Middle frontal gyrus (tissue), 1 donor: Measurements from ENCODE around the gene ADARB2.
A peak's percentile ranks its signal among the peaks of the same experiment; 100 is the strongest.
"Not testable (repeated sequence)": the region's sequence is repeated elsewhere in the genome, so short reads cannot be mapped to it uniquely, and the experiment has no call there.

Experiments
- DNase-seq: peaks from one replicate; pipeline ENCODE4 v3.0.0-alpha.2; 2015; ENCODE audit warnings: low spot score; ENCODE audit errors: extremely low spot score

The ADARB2 gene

GRCh38 chr10:1737222-1738061 lies at the start of gene ADARB2:
Gene ADARB2 (minus strand): TSS chr10:1737525.
- DNase-seq: peak; percentile 54

DNA sequence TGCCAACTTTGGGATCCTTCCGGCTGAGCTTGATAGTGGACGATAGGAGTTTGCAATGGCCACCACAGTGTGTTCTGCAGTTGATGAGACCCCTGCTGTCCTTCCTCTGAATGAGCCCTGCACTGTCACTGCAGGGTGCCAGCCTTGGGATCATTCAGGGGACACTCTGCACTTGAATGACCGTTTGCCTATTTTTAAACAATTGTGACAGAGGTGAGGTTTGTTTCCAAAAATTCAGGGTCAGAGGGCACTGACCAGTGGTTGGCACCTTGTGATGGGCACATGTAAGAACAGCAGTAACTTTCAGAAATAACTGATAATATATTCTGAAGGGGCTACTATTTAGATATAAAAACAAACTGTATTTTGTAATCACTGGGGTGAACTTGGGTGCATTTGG lies 48.5 kb upstream of the ADARB2 start:
- no peak for DNase-seq

- DNase-seq: no peak
These were observed 45.5 kb upstream of the ADARB2 start for GRCh38 chr10:1782841-1783240.

DNA sequence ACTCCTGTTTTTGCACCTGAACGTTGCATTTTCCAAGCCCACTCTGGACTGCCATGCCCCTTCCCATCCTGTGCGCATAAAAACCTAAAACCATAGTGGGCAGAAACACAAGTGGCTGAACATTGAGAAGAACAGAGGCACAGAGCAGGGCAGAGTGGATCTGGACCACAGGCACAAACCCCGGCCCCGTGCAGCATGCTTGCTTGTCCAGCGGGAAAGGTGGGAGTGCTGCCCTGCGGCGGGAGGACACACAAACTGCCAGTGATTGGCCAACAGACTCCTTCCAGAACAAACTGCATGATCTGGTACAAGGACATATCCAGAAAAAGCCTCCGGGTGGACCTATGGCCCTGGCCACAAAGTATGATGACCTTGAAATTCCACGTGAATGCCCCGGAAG lies 42.5 kb upstream of the ADARB2 start:
- no peak for DNase-seq

GRCh38 chr10:1778375-1778969 lies 41.1 kb upstream of the ADARB2 start:
- DNase-seq: no peak

DNA sequence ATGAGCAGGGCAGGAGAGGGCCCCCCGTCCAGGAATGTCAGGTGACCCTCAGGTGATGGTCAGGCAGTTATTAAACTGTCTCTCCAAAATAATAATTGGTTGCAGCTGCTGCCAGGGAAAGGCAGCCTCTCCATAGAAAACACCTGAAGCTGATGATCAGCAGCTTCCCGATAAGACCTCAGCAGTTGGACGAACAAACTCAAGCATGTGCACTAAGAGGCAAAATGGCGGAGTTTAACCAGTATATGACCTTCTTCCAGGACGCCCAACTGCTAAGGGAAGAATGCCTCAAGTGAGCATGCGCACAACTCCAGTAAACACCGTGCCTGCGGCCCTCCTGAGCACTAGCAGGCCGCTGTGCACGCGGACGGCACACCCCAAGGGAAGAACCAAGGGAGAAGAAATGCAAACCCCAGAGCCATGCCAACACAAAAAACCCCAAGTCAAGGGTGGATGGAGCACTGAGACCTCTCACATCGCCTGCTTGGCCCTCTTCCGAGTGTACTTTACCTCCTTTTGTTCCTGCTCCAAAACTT lies 38.9 kb upstream of the ADARB2 start:
- DNase-seq: no peak

GRCh38 chr10:1774796-1775195 lies 37.5 kb upstream of the ADARB2 start:
- no peak for DNase-seq

GRCh38 chr10:1773204-1773603 lies 35.9 kb upstream of the ADARB2 start:
- DNase-seq: not testable (repeated sequence)

DNA sequence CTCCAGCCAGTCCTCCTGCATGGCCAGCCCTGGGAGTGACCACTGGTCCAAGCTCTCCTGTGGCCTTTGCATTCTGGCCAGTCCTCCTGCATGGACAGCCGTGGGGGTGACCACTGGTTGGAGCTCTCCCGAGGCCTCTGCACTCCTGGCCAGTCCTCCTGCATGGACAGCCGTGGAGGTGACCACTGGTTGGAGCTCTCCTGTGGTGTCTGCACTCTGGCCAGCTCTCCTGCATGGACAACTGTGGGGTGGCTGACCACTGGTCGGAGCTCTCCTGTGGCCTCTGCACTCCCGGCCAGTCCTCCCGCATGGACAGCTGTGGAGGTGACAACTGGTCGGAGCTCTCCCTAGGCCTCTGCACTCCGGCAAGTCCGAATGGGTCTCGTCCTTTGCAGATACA lies 28.7 kb upstream of the ADARB2 start:
- DNase-seq: no peak

DNA sequence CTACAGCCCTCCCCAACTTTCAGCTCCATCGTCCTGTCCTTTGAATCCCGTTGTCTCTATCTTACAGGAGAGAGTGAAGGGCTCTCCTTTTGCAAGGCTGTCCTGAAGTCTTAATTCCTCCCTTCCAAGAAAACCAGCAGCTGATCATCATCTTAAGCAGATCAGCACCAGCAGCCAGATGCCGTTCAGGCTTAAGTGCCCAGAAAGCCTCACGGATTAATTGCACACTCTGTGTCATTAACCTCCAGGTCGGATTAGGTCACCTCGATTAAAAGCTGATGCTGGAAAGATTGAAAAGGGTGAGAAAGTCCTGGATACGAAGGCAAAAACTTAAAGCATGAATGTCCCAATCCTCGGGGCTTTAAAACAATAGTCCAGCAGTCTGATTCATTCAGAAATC lies 24.8 kb upstream of the ADARB2 start:
- DNase-seq: no peak

DNA sequence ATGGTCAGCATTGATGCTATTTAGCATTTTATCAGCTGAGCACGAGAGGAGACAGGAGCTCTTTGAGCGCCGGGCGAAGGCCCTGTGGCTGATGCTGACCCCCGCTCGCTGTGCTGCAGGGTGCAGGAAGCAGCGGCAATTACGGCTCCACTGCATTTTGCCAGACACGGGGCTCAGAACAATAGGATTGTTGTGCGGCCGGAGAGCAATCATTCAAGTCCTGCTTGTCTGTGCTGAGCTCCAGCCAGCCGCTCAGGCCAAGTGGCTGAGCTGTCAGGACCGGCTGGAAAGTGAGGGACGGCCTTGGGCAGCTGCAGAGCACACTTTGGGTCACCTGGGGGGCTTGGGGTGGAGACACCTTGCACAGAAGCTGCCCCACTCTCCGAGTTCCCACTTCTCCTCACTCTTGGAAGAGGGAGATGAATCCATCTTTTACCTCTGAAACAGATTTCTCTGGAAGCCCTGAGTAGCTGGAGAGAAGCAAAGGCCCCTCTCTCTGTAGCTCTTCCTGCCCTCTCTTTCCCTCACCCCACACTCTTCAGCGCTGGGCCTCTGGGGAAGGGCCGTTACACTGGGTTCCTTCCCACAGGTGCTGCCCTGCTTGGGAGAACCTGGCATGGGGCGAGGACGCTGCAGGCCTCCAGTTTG lies 17.3 kb upstream of the ADARB2 start:
- no peak for DNase-seq

GRCh38 chr10:1752153-1752552 lies 14.8 kb upstream of the ADARB2 start:
- DNase-seq: no peak

DNA sequence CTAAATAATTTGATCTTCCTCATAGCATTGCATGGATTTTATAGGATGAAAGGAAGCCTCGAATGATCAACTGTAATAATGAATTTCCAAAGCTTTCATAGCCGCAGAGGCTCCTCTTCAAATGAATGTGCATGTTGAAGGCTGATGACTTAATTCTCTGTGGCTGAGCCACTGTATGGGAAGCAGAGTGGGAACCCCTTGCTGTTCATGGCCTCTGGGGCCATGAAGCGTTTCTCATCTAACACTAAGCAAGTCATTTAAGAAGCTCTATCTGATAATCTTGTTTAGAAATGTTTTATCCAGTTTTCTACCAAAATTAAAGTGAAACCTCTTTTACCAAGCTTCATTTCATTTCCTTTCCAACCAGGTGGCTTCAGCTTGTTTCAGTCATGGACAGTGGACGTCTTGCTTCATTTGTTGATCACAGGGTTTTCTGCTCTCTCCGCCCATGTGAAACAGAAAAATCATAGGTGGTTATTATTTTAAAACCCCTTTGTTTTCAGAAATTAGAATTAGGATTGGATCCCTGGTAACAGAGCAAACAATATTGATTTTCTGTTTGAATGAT lies 10.3 kb upstream of the ADARB2 start:
- DNase-seq: no peak

DNA sequence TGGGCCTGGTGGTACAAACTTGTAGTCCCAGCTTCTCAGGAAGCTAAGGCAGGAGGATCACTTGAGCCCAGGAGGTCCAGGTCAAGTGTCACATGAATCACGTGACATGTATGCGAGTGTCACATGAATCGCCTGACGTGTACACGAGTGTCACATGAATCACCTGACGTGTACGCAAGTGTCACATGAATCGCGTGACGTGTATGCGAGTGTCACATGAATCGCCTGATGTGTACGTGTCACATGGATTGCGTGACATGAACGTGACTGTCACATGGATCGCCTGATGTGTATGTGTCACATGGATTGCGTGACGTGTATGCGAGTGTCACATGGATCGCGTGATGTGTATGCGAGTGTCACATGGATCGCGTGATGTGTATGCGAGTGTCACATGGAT lies 9.5 kb upstream of the ADARB2 start:
- no peak for DNase-seq

GRCh38 chr10:1745780-1746456 lies 8.6 kb upstream of the ADARB2 start:
- no peak for DNase-seq

- no peak for DNase-seq
These were observed 7.2 kb upstream of the ADARB2 start for GRCh38 chr10:1744524-1744923.

GRCh38 chr10:1743141-1743540 lies 5.8 kb upstream of the ADARB2 start:
- no peak for DNase-seq

DNA sequence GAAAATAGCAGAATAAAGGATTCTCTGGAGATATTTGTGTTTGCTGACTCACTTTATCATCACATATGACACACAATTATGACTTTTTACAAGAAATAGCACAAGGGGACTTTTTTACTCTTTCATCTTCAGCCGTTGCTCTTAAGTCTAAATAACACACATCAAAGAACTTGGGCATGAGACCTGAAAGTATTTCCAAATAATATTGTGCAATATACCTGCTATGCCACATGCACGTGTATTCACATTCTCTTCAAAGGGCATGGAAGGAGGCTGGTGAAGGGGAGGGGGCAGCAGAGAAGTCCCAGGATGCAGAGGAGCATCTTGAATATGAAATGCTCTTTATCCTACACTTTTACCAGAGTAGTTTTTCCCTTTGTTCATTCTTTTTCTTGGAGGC lies 4.1 kb upstream of the ADARB2 start:
- no peak for DNase-seq

DNA sequence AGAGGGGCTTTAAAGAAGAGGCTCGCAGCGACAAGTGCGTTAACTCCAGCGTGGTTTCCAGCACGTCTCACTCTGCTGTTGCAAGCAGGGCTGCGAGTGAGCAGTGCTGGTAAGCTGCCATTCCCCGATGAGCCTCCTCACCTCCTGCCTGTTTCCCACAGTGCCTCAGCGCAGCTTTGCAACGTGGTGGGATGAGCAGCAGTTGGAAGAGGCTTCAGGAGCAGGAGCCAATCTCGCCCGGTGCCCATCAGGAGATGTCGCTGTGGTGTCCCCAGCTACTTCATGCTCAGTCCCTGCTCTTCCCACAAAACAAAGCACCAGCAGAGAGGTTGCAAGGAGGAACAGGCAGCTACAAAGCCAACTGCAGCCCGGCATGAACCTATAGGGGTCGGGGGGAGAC lies 2.4 kb upstream of the ADARB2 start:
- DNase-seq: no peak

- DNase-seq: no peak
These were observed 1.6 kb upstream of the ADARB2 start for GRCh38 chr10:1738950-1739349.

DNA sequence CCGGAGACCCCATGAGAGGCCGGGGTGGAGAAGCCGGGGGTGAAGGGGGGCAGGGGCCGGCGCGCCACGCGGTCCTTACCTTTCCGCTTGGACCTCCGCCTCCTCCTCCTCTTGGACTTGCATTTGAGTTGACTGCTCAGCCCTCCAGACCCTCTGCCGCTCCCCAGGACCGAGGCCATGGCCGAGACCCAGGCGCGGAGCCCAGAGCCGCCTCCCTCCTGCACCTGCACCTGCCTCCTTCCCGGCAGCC lies 428 bp downstream of the ADARB2 start:
- DNase-seq: no peak
